IPS-18a (cell line): ENCODE results near the gene HCN4.

Experiments used
- H3K27ac ChIP-seq: one replicate; pipeline ENCODE4 v1.5.1; 2013; ENCODE audit warnings: low read length
- H3K27me3 ChIP-seq: one replicate; pipeline ENCODE4 v1.6.1; 2013; ENCODE audit warnings: mild to moderate bottlenecking, low read length; ENCODE audit not compliant: control insufficient read depth, insufficient read depth
- H3K36me3 ChIP-seq: one replicate; pipeline ENCODE4 v1.6.1; 2013; ENCODE audit warnings: low read depth, low read length; ENCODE audit not compliant: control insufficient read depth
- H3K4me1 ChIP-seq: one replicate; pipeline ENCODE4 v1.6.1; 2013; ENCODE audit warnings: low read depth, low read length; ENCODE audit not compliant: control insufficient read depth
- H3K4me3 ChIP-seq: one replicate; pipeline ENCODE4 v1.5.1; 2013; ENCODE audit warnings: low read length
- H3K9ac ChIP-seq: one replicate; pipeline ENCODE4 v1.6.1; 2013; ENCODE audit warnings: mild to moderate bottlenecking, low read length, moderate library complexity
- H3K9me3 ChIP-seq: one replicate; pipeline ENCODE4 v1.6.1; 2013; ENCODE audit warnings: low read depth, low read length; ENCODE audit not compliant: control insufficient read depth

HCN4 gene

GRCh38 chr15:73375755-73376305 is 7.1 kb upstream of the HCN4 start:
- H3K9me3 ChIP-seq, result no peaks in the 10 kb centered on the region
- H3K9ac ChIP-seq, result no peak overlapping the region
- no peaks in the 10 kb centered on the region for H3K36me3 ChIP-seq
- H3K27me3 ChIP-seq, result peaks cover 7% of the 10 kb centered on the region
- no peak overlapping the region for H3K27ac ChIP-seq
- no peak overlapping the region for H3K4me3 ChIP-seq
- H3K4me1 ChIP-seq, result peaks cover 12% of the 10 kb centered on the region

GRCh38 chr15:73375012-73375411 is 6.3 kb upstream of the HCN4 start:
- H3K9me3 ChIP-seq, result no peaks in the 10 kb centered on the region
- H3K27ac ChIP-seq, result no peak overlapping the region
- no peak overlapping the region for H3K9ac ChIP-seq
- H3K36me3 ChIP-seq, result no peaks in the 10 kb centered on the region
- H3K4me1 ChIP-seq, result peaks cover 15% of the 10 kb centered on the region
- H3K4me3 ChIP-seq, result no peak overlapping the region
- H3K27me3 ChIP-seq, result peaks cover 15% of the 10 kb centered on the region

GRCh38 chr15:73374604-73375003 is 5.8 kb upstream of the HCN4 start:
- Histone ChIP-seq H3K27ac (no peak overlapping the region), H3K27me3 (peaks cover 19% of the 10 kb centered on the region), H3K9me3 (no peaks in the 10 kb centered on the region), H3K4me1 (peaks cover 19% of the 10 kb centered on the region), H3K4me3 (no peak overlapping the region), H3K9ac (no peak overlapping the region), H3K36me3 (no peaks in the 10 kb centered on the region)

- Histone ChIP-seq H3K27me3 (peaks cover 27% of the 10 kb centered on the region), H3K36me3 (no peaks in the 10 kb centered on the region), H3K9me3 (no peaks in the 10 kb centered on the region), H3K4me1 (peaks cover 19% of the 10 kb centered on the region), H3K9ac (no peak overlapping the region), H3K4me3 (no peak overlapping the region), H3K27ac (no peak overlapping the region)
These were observed 4.5 kb upstream of the HCN4 start for GRCh38 chr15:73373221-73373620.

- H3K9ac ChIP-seq, result no peak overlapping the region
- no peaks in the 10 kb centered on the region for H3K9me3 ChIP-seq
- H3K4me3 ChIP-seq, result no peak overlapping the region
- peaks cover 34% of the 10 kb centered on the region for H3K27me3 ChIP-seq
- no peaks in the 10 kb centered on the region for H3K36me3 ChIP-seq
- H3K27ac ChIP-seq, result no peak overlapping the region
- H3K4me1 ChIP-seq, result peaks cover 19% of the 10 kb centered on the region
These were observed 3.1 kb upstream of the HCN4 start for GRCh38 chr15:73371812-73372211.

GRCh38 chr15:73370151-73370550 is 1.4 kb upstream of the HCN4 start:
- H3K9ac ChIP-seq, result no peak overlapping the region
- H3K27me3 ChIP-seq, result peaks cover 42% of the 10 kb centered on the region
- no peak overlapping the region for H3K27ac ChIP-seq
- H3K4me3 ChIP-seq, result peak overlapping the region; percentile 54
- H3K36me3 ChIP-seq, result no peaks in the 10 kb centered on the region
- no peaks in the 10 kb centered on the region for H3K9me3 ChIP-seq
- H3K4me1 ChIP-seq, result peaks cover 14% of the 10 kb centered on the region

GRCh38 chr15:73369154-73369694 is 466 bp upstream of the HCN4 start:
- Histone ChIP-seq H3K36me3 (no peaks in the 10 kb centered on the region), H3K9me3 (no peaks in the 10 kb centered on the region), H3K9ac (no peak overlapping the region), H3K27me3 (peaks cover 42% of the 10 kb centered on the region), H3K4me3 (peak overlapping the region; percentile 54), H3K4me1 (peaks cover 13% of the 10 kb centered on the region), H3K27ac (no peak overlapping the region)

- no peak overlapping the region for H3K27ac ChIP-seq
- H3K27me3 ChIP-seq, result peaks cover 42% of the 10 kb centered on the region
- H3K9me3 ChIP-seq, result no peaks in the 10 kb centered on the region
- H3K9ac ChIP-seq, result peak overlapping the region; percentile 58
- H3K36me3 ChIP-seq, result no peaks in the 10 kb centered on the region
- peak overlapping the region; percentile 56 for H3K4me3 ChIP-seq
- peaks cover 21% of the 10 kb centered on the region for H3K4me1 ChIP-seq
These were observed 996 bp downstream of the HCN4 start for GRCh38 chr15:73367624-73368300.

- no peak overlapping the region for H3K27ac ChIP-seq
- H3K4me3 ChIP-seq, result peak overlapping the region; percentile 56
- no peak overlapping the region for H3K9ac ChIP-seq
- H3K27me3 ChIP-seq, result peaks cover 42% of the 10 kb centered on the region
- H3K9me3 ChIP-seq, result no peaks in the 10 kb centered on the region
- peaks cover 28% of the 10 kb centered on the region for H3K4me1 ChIP-seq
- H3K36me3 ChIP-seq, result no peaks in the 10 kb centered on the region
These were observed 1.8 kb downstream of the HCN4 start for GRCh38 chr15:73366766-73367623.

- Histone ChIP-seq H3K27ac (no peak overlapping the region), H3K9ac (no peak overlapping the region), H3K9me3 (no peaks in the 10 kb centered on the region), H3K36me3 (no peaks in the 10 kb centered on the region), H3K27me3 (peaks cover 18% of the 10 kb centered on the region), H3K4me1 (peaks cover 19% of the 10 kb centered on the region), H3K4me3 (no peak overlapping the region)
These were observed 4.7 kb downstream of the HCN4 start for GRCh38 chr15:73364070-73364469.

GRCh38 chr15:73362900-73363299 is 5.9 kb downstream of the HCN4 start:
- Histone ChIP-seq H3K36me3 (no peaks in the 10 kb centered on the region), H3K4me3 (peak overlapping the region; percentile 10), H3K9me3 (no peaks in the 10 kb centered on the region), H3K4me1 (peaks cover 19% of the 10 kb centered on the region), H3K9ac (no peak overlapping the region), H3K27ac (no peak overlapping the region), H3K27me3 (peaks cover 15% of the 10 kb centered on the region)
